Measurements from ENCODE around the gene LRIG2.

GRCh38 chr1:113178106-113178505 lies 105.1 kb downstream of the LRIG2 start:
- TF ChIP-seq CTCF (IDR thresholded peaks at IDR 0.05) = no peak
- TF ChIP-seq POLR2A (IDR thresholded peaks at IDR 0.05) = no peak

All from right lobe of liver (tissue), 4 donors.